Left renal pelvis (tissue), 4 donors: Measurements from ENCODE around the gene RIOK2. TPM values are rescaled to one million over a fixed set of nuclear protein-coding genes. Genes with fewer than 3 reads are reported as not detected.

ENCODE experiments used
- DNase-seq, 4 donors: peaks; one replicate each; pipeline ENCODE4 v3.0.0-alpha.2; 2013; ENCODE audit warnings: low read depth in 4 of 4, low spot score in 3 of 4
- polyA plus RNA-seq, 4 donors: library from polyadenylated mRNA; unstranded; fragments of 120-200 nt; gene quantifications; one replicate each; pipeline ENCODE4 v1.2.1, GENCODE V29; 2013; ENCODE audit not compliant: insufficient read length in 4 of 4

Gene RIOK2
- polyA plus RNA-seq, 4 donors, result 36.8 to 50.5 (median 44.3) TPM

GRCh38 chr5:97131139-97131710 lies 51.8 kb downstream of the RIOK2 start:
- DNase-seq, result no peak

DNA sequence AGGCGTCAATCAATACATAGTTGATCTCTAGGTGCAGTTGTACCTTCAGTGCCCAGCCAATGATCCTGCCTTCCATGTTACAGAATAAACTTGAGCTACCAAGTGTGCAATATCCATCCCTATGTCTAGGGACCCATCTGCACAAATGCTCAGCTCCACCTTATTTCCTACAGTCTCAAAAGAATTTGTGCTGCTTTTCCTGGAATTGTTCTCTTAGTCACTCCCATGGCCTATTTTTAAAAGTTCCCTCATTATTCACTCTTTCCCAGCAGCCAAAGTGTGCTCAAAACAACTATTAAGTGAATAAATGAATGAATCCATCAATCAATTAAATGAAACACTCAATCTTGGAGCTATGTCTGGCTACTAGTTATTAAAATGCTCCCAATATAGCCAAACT lies 55.3 kb downstream of the RIOK2 start:
- DNase-seq, result no peak

DNA sequence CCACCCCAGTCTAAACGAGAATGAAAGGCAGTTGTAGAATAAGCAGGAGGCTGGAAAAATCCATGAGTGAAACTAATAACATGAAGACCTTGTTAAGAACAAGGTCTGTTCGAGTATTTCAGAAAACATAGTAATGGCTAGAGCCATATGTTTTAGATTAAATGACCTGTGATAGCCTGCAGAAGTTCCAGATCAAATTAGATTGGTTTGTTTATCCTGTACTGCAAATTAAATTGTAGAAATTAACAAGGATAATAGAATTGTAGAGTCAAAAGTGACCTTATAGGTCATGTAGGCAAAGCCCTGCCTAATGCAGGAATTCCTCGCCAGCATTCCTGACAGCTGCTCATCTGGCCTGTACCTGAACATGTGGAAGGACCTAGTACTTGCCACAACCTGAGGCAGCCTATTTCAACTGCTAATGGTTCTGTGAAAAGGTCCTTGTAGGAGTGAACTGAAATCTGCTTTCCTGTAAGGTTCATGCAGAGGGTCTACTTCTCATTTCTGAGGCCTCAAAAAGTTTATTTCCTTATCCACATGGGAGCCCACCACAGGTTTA lies 57.8 kb downstream of the RIOK2 start:
- no peak for DNase-seq

GRCh38 chr5:97124335-97124734 lies 58.7 kb downstream of the RIOK2 start:
- DNase-seq, result no peak

- no peak for DNase-seq
Observed at GRCh38 chr5:97121848-97122247, 61.2 kb downstream of the RIOK2 start.

GRCh38 chr5:97120195-97120594 lies 62.9 kb downstream of the RIOK2 start:
- DNase-seq, result no peak

DNA sequence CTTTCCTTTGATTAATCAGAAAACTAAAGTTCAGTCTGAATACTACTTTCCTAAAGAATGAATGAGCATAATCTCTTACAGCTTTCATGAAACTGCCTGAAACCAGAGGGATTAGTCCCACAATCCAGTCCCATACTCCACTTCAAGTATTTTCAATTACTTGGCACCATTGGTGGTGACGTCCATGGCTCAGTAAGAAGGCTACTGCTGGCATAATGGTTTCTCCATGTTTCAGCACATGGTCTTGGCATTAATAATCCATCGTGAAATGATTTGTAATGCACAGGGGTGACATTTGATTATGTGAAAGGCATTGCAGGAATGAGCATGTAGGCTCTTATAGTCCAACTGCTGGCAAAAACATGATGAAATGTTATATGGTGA lies 64.0 kb downstream of the RIOK2 start:
- DNase-seq, result no peak

DNA sequence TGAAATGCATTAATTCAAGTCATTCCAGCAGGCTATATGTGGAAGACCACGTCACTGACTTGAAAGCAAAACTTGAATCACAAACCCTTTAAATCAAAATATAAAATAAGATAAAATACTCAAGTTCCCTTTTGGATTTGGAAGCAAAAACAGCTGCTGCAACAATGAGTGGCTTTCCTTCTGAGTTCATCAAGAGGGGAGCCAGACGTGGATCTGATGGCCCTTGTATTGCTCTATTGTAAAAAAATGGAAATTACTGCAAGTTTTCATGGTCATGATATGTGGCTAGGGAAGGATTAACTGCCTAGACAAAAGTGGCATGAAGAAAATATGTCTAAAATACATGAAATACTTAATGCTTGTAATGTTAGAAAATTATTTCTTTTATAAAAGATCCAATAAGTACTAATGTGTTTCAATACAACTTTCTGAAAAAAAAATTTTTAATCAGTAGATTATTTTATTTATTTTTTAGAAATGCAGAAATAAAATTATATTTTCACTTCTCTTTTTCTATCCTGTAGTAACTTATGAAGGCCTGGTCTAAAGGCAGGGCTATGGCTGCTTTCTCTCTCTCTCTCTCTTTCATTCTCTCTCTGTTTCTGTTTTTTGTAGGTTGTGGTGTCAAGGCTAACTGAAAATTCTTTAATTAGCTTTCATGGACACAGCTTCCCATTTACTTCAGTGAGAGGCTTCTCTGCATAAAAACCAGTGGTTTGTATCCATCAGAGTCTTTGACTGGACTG lies 64.6 kb downstream of the RIOK2 start:
- DNase-seq, result no peak

GRCh38 chr5:97115932-97116331 lies 67.1 kb downstream of the RIOK2 start:
- no peak for DNase-seq

- DNase-seq, result no peak
Observed at GRCh38 chr5:97112230-97112629, 70.8 kb downstream of the RIOK2 start.

- DNase-seq, result no peak
Observed at GRCh38 chr5:97111616-97112015, 71.4 kb downstream of the RIOK2 start.

DNA sequence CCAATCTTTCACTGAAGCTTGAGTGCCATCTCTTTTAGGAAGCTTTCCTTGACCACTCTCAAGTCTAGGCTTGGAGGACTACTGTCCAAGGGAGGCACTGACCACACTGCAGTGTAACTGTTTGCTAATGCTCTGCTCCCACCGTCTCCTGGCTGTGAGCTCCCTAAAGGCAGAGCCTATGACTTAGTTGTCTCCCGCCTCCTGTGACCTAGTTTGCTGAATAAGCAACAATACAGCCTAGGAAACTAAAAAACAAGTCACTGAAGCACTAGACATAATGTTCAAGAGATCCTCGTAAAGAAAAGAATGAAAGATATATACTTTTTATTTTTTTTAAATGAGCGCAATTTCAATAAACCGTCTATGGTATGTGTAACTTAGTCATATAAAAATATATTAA lies 72.0 kb downstream of the RIOK2 start:
- DNase-seq, result no peak

Other genes with a start within 250 kb of the RIOK2 start
- gene LNPEP, start 247.2 kb downstream of the RIOK2 start, polyA plus RNA-seq, result 10 to 100 TPM; 15.8 to 30.4 (median 26.7) TPM
- gene LIX1, start 40.6 kb downstream of the RIOK2 start, polyA plus RNA-seq, result 1 to 10 TPM in 3 of 4 donors, under 1 TPM in 1; 0.74 to 5.4 (median 3.7) TPM